A549 (cell line): Measurements from ENCODE around the gene PRAC1. TPM values are rescaled to one million over a fixed set of nuclear protein-coding genes. Genes with fewer than 3 reads are reported as not detected.
A peak's percentile ranks its signal among the peaks of the same experiment; 100 is the strongest.

Experiments used
- ATAC-seq, 2 experiments: fragments of 200-7000 bp in 1 of 2; fragments of >200 bp in 1 of 2; cut with Nextera tagmentation in 1 of 2; cut with Tn5 transposase in 1 of 2; 3 replicates each; pipeline versions ENCODE4 v1.8.0 to v1.9.1; 2018 to 2020; ENCODE audit warnings: mild to moderate bottlenecking in 1 of 2, moderate library complexity in 1 of 2
- CTCF ChIA-PET: fragments of 300-600 bp; sonication (Branson Sonifier 250); formaldehyde crosslinking; extraction: SDS; loops from one replicate; lab custom pipeline; 2021; ENCODE audit warnings: antibody characterized with exemption, inconsistent platforms; lab: Yijun Ruan, JAX
- POLR2A ChIA-PET: fragments of 350-600 bp; formaldehyde crosslinking; extraction: SDS; loops from one replicate; lab custom pipeline; 2021; ENCODE audit warnings: antibody characterized with exemption, inconsistent platforms; lab: Yijun Ruan, JAX
- DNase-seq, 2 experiments: peaks; one replicate each; pipeline versions ENCODE4 v3.0.0 to v3.0.0-alpha.2; 2011 to 2016; ENCODE audit warnings: low read depth in 1 of 2, low spot score in 1 of 2
- FAIRE-seq: peaks from 2 replicates; lab custom pipeline; 2011; peaks lifted over from hg19 to GRCh38; lab: Jason Lieb, UNC
- H3K27ac ChIP-seq, 2 experiments: fragments of >200 bp; sonication (Bioruptor Twin); formaldehyde crosslinking; 3 replicates each; pipeline ENCODE4 v1.5.1; 2016 to 2017
- H3K4me1 ChIP-seq: fragments of >200 bp; sonication (Bioruptor Twin); formaldehyde crosslinking; 3 replicates; pipeline ENCODE4 v1.6.1; 2016
- H3K4me2 ChIP-seq: fragments of >200 bp; sonication (Bioruptor Twin); formaldehyde crosslinking; 3 replicates; pipeline ENCODE4 v1.6.1; 2016
- H3K4me3 ChIP-seq: fragments of >200 bp; sonication (Bioruptor Twin); formaldehyde crosslinking; 3 replicates; pipeline ENCODE4 v1.5.1; 2016
- H3K9me3 ChIP-seq: fragments of >200 bp; sonication (Bioruptor Twin); formaldehyde crosslinking; 3 replicates; pipeline ENCODE4 v1.6.1; 2016
- BHLHE40 ChIP-seq: IDR thresholded peaks from 2 replicates; pipeline ENCODE4 v1.6.1; 2012; ENCODE audit warnings: low read depth, low read length, inconsistent platforms
- CBX8 ChIP-seq: fragments of 200-600 bp; sonication (generic); IDR thresholded peaks from 2 replicates; pipeline ENCODE4 v1.6.1; 2016
- CHD2 ChIP-seq: fragments of 150-350 bp; IDR thresholded peaks from 2 replicates; pipeline ENCODE4 v1.6.1; 2014; ENCODE audit warnings: low read length; ENCODE audit not compliant: partially characterized antibody
- CHD4 ChIP-seq: fragments of 200-600 bp; sonication (generic); IDR thresholded peaks from 2 replicates; pipeline ENCODE4 v1.6.1; 2016; ENCODE audit warnings: antibody characterized with exemption, mild to moderate bottlenecking, borderline replicate concordance
- FOSB ChIP-seq: fragments of 250-450 bp; sonication (Bioruptor Pico); IDR thresholded peaks from 2 replicates; pipeline ENCODE4 v1.5.0; 2020; ENCODE audit warnings: mild to moderate bottlenecking, moderate library complexity
- HES2 ChIP-seq: fragments of >200 bp; sonication (Bioruptor Twin); formaldehyde crosslinking; IDR thresholded peaks from 2 replicates; pipeline ENCODE4 v1.6.1; 2016
- HOXA7 ChIP-seq: fragments of 250-450 bp; sonication (Bioruptor Pico); IDR thresholded peaks from 2 replicates; pipeline ENCODE4 v1.5.0; 2020; ENCODE audit warnings: mild to moderate bottlenecking, moderate library complexity
- HOXB13 ChIP-seq: fragments of 250-450 bp; sonication (Bioruptor Pico); IDR thresholded peaks from 2 replicates; pipeline ENCODE4 v1.5.0; 2020; ENCODE audit warnings: low read depth, mild to moderate bottlenecking, moderate library complexity
- KDM1A ChIP-seq: fragments of 200-600 bp; sonication (generic); IDR thresholded peaks from 2 replicates; pipeline ENCODE4 v1.6.1; 2016; ENCODE audit warnings: low read depth, mild to moderate bottlenecking
- MAX ChIP-seq: IDR thresholded peaks from 2 replicates; pipeline ENCODE4 v1.6.1; 2012
- MAZ ChIP-seq: fragments of 150-350 bp; IDR thresholded peaks from 2 replicates; pipeline ENCODE4 v1.6.1; 2014; ENCODE audit warnings: antibody characterized with exemption, low read depth, low read length, borderline replicate concordance
- MYC ChIP-seq: IDR thresholded peaks from 2 replicates; pipeline ENCODE4 v1.6.1; 2012; ENCODE audit warnings: mild to moderate bottlenecking, inconsistent platforms, low read length, improper control_type of control experiment, borderline replicate concordance
- NFE2L2 ChIP-seq: fragments of 150-350 bp; conservative IDR thresholded peaks from 2 replicates; pipeline ENCODE4 v1.6.1; 2014; ENCODE audit warnings: low read length
- NR3C1 ChIP-seq: fragments of >200 bp; sonication (Bioruptor Twin); formaldehyde crosslinking; IDR thresholded peaks from 3 replicates; pipeline ENCODE4 v1.6.1; 2017
- PHF8 ChIP-seq: fragments of 200-600 bp; sonication (generic); IDR thresholded peaks from 2 replicates; pipeline ENCODE4 v1.6.1; 2016; ENCODE audit warnings: low read depth, mild to moderate bottlenecking, antibody characterized with exemption, moderate library complexity, borderline replicate concordance
- RCOR1 ChIP-seq: fragments of 150-350 bp; IDR thresholded peaks from 2 replicates; pipeline ENCODE4 v1.6.1; 2014; ENCODE audit warnings: antibody characterized with exemption, low read length, low read depth
- RNF2 ChIP-seq: fragments of 200-600 bp; sonication (generic); IDR thresholded peaks from 2 replicates; pipeline ENCODE4 v1.6.1; 2016; ENCODE audit warnings: low read depth, mild to moderate bottlenecking, antibody characterized with exemption, moderate library complexity, borderline replicate concordance
- ZC3H11A ChIP-seq: fragments of 450-650 bp; IDR thresholded peaks from 2 replicates; pipeline ENCODE4 v1.6.1; 2014; ENCODE audit warnings: antibody characterized with exemption, mild to moderate bottlenecking
- ZFP36 ChIP-seq: fragments of 450-650 bp; IDR thresholded peaks from 2 replicates; pipeline ENCODE4 v1.6.1; 2014; ENCODE audit warnings: borderline replicate concordance; ENCODE audit not compliant: partially characterized antibody
- WGBS: methylation state at CpG from one replicate; pipeline ENCODE4 v1.1.6; 2017; ENCODE audit errors: missing lambda C conversion rate; 5-methylcytosine and 5-hydroxymethylcytosine counted together
- polyA plus RNA-seq, 4 experiments: library from polyadenylated mRNA; depleted of rRNA in 3 of 4; stranded (reverse); fragments of >200 nt; fragmentation: RNase III in 1 of 4; extraction: RNeasy Plus Mini Kit Qiagen cat#74134 plus additional on column Dnase treatment in 1 of 4; gene quantifications; 2 replicates in 3 of 4; 3 replicates in 1 of 4; pipeline ENCODE4 v1.2.3, GENCODE V29; 2011 to 2017
- TF ChIP-seq, protein P1 (sequence below): fragments of 200-600 bp; sonication (generic); IDR thresholded peaks from 2 replicates; pipeline ENCODE4 v1.6.1; 2016; ENCODE audit warnings: antibody characterized with exemption, mild to moderate bottlenecking, moderate library complexity
- TF ChIP-seq, protein P2 (sequence below): fragments of >200 bp; sonication (Bioruptor Twin); formaldehyde crosslinking; IDR thresholded peaks from 3 replicates; pipeline ENCODE4 v1.6.1; 2016

The PRAC1 gene
- polyA plus RNA-seq, 2 of the 4 experiments (the other 2 are of a cell fraction) = not detected

DNA sequence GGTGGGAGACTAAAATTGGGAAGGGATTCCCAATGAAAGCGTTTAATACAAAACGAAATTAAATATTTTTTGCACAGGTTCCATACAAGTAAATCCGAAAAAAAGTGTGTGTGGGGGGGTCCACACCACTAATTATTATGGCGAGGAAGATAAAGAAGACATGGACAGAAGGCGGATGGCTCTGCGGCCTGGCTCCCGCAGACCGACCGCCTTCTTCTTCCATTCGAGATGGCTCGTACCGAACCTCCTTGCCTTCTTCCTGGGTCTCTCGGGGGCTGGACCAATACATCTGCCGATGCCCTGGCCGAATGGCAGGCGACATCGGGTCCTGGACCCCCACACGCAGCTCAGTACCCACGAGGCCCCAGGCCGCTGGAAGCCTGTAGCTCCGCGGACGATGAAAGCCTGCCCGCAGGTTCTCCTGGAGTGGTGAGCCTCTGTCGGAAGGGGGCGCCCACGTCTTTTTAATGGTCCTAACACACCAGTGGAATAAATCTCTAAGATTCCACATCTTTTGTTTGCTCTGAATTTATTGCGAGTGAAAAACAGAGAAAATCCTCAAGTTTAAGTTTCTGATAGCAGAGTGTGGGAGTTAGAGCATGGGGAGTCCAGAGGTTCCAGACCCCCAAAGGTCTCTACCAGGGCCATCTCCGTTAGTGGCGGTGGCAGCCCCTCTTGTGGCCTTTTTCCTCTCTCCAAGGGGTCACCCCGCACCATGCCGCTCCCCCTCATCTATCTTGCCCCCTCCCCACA is 2.1 kb upstream of the PRAC1 start (continued):
- TF ChIP-seq ZFP36 (no peak), MAX (0 out of 2 replicates have a peak, but pooled peaks have one; percentile 17), NFE2L2 (no peak), FOSB (CRISPR knock-in tag) (no peak), CBX8 (no peak), MAZ (no peak), RNF2 (no peak), NR3C1 (no peak), HOXB13 (CRISPR knock-in tag) (no peak), PHF8 (no peak), HES2 (no peak)

DNA sequence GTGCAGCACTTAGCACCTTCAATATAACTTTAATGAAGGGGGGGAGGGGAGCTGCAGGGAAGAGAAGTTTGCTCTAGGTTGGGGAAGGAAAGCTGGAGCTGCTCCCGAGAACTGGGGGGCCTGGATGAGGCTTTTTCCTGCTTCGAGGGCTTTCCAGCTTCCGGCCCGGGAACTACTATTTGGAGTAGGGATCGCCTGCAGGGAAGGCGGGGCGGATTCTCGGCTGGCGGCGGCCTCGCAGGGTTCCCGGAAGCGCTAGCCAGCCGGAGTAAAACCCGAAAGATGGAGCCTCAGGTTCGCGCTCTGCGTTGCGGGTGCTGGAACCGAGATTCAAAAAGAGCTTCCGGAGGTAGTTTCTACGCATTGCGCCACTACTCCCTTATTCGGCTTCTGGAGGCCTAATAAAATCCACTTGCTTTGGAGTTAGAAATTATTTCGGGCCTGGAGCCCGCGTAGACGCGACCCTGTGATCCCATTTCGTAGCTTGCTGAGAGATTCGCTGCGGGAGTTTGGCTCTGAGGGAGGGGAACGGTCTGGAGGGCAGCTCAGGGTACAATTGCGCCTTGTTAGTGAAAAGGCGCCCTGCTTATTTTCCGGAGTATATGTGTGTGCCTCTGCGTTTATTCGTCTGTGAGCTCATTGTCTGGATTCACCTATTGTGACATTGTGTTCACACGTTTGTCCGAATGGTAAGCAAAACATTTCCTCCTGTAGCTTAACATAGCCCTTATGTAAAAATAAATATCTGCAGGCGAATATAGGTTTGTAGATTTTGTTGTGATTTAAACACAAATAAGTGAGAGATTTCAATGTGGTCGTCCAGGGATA is 1.3 kb upstream of the PRAC1 start:
- ChIA-PET POLR2A (interaction anchor here (0.6 to 1.8 kb wide), 3 partner anchors 67 to 312 kb away, joined by 4 to 7 read pairs (median 7); no protein-coding TSS in a partner anchor), CTCF (interaction anchor here (0.6 to 33.0 kb wide), 55 partner anchors 7 to 534 kb away, joined by 3 to 852 read pairs (median 5); partner anchors contain the start of genes CALCOCO2 and TTLL6)
- Histone ChIP-seq H3K4me1 (peaks cover 8% of the 10 kb centered on the region; the same call in 2 of the 3 replicates), H3K9me3 (no peaks in the 10 kb centered on the region), H3K27ac (no peak overlapping the region), H3K4me2 (no peak overlapping the region), H3K4me3 (no peak overlapping the region)
- TF ChIP-seq, protein P1, sequence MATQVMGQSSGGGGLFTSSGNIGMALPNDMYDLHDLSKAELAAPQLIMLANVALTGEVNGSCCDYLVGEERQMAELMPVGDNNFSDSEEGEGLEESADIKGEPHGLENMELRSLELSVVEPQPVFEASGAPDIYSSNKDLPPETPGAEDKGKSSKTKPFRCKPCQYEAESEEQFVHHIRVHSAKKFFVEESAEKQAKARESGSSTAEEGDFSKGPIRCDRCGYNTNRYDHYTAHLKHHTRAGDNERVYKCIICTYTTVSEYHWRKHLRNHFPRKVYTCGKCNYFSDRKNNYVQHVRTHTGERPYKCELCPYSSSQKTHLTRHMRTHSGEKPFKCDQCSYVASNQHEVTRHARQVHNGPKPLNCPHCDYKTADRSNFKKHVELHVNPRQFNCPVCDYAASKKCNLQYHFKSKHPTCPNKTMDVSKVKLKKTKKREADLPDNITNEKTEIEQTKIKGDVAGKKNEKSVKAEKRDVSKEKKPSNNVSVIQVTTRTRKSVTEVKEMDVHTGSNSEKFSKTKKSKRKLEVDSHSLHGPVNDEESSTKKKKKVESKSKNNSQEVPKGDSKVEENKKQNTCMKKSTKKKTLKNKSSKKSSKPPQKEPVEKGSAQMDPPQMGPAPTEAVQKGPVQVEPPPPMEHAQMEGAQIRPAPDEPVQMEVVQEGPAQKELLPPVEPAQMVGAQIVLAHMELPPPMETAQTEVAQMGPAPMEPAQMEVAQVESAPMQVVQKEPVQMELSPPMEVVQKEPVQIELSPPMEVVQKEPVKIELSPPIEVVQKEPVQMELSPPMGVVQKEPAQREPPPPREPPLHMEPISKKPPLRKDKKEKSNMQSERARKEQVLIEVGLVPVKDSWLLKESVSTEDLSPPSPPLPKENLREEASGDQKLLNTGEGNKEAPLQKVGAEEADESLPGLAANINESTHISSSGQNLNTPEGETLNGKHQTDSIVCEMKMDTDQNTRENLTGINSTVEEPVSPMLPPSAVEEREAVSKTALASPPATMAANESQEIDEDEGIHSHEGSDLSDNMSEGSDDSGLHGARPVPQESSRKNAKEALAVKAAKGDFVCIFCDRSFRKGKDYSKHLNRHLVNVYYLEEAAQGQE = no peak
- no peak for TF ChIP-seq CHD2
- no peak for TF ChIP-seq RCOR1
- no peak for TF ChIP-seq HES2
- TF ChIP-seq CHD4 = no peak
- FAIRE-seq = peak; percentile 18
- no peak for ATAC-seq
- DNase-seq = no peak
- 90% methylated on average over 42 of the region's 42 CpGs for WGBS

DNA sequence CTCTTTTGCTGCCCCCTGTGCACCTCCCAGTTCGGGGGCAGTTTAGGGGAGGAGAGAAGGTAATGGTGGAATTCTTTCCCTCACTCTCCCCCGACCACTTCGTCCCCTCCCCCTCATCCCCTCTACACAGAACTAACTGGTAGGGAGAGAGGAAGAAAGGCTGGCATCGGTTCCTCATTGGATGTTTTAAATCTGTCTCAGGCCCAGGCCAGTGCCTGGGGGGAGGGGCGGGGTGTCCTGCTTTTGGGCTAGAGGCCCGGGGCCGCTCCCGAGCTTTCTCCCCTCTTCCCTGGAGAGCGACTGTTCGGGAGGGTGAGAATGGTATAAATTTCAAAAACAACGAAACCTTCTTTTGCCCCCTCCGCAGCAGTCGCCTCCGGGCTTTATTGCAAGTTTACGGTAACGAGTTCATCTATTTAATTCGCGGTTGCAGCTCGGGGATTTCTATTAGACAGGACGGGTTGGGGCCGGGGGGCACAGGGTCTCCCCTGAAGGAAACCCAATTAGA is 651 bp upstream of the PRAC1 start, which contains the start of gene PRAC2:
Gene PRAC2, plus strand, starts transcription at position 271 of the 508 bp plus-strand sequence. CDS start 1,226 bp downstream, outside the sequence.
- FAIRE-seq = no peak
- H3K4me3 ChIP-seq = no peak within 1 kb of the TSS
- no peak for DNase-seq
- ATAC-seq = no peak
- no peak within 1 kb of the TSS for H3K27ac ChIP-seq
- no peak for TF ChIP-seq HOXA7 (CRISPR knock-in tag)
- no peak for TF ChIP-seq ZFP36
- no peak for TF ChIP-seq ZC3H11A
- TF ChIP-seq, protein P2, sequence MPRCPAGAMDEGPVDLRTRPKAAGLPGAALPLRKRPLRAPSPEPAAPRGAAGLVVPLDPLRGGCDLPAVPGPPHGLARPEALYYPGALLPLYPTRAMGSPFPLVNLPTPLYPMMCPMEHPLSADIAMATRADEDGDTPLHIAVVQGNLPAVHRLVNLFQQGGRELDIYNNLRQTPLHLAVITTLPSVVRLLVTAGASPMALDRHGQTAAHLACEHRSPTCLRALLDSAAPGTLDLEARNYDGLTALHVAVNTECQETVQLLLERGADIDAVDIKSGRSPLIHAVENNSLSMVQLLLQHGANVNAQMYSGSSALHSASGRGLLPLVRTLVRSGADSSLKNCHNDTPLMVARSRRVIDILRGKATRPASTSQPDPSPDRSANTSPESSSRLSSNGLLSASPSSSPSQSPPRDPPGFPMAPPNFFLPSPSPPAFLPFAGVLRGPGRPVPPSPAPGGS = no peak
- TF ChIP-seq BHLHE40 = no peak
- no peak for TF ChIP-seq MYC
- TF ChIP-seq CBX8 = no peak
- no peak for TF ChIP-seq KDM1A
- TF ChIP-seq, all 56 proteins: peak for 0
- H3K4me1 ChIP-seq = peaks cover 7% of the 10 kb centered on the region; the same call in 2 of the 3 replicates
- H3K9me3 ChIP-seq = no peaks in the 10 kb centered on the region
- no peak within 1 kb of the TSS for H3K4me2 ChIP-seq
- ChIA-PET POLR2A (no interaction called here), CTCF (interaction anchor here (0.7 to 33.0 kb wide), 19 partner anchors 13 to 464 kb away, joined by 3 to 852 read pairs (median 22); partner anchors contain the start of gene TTLL6)
- 75% methylated on average over 21 of the region's 21 CpGs for WGBS
